WTC11 (cell line): Measurements from ENCODE around the gene ZSCAN23. TPM values are rescaled to one million over a fixed set of nuclear protein-coding genes. Genes with fewer than 3 reads are reported as not detected.

ENCODE experiments used
- ATAC-seq: fragments of 200-7000 bp; cut with Tn5 transposase; 2 replicates; pipeline ENCODE4 v1.10.0; 2021; ENCODE audit warnings: mild to moderate bottlenecking, moderate library complexity
- CTCF ChIA-PET: fragments of 300-600 bp; sonication (Branson Sonifier 250); formaldehyde crosslinking; loops from one replicate; lab custom pipeline; 2021; ENCODE audit warnings: antibody characterized with exemption; lab: Charles Lee
- POLR2A ChIA-PET: fragments of 350-600 bp; sonication (Branson Sonifier 250); formaldehyde crosslinking; loops from one replicate; lab custom pipeline; 2021; ENCODE audit warnings: antibody characterized with exemption; lab: Charles Lee
- DNase-seq: peaks from one replicate; pipeline ENCODE4 v3.0.0; 2021; ENCODE audit warnings: low spot score
- H3K27ac Mint-ChIP-seq: 2 replicates; pipeline ENCODE4 v1.8.0; 2021; ENCODE audit warnings: mixed read lengths
- H3K27me3 Mint-ChIP-seq: 2 replicates; pipeline ENCODE4 v1.8.0; 2021; ENCODE audit warnings: low read depth, mild to moderate bottlenecking, moderate library complexity, mixed read lengths
- H3K36me3 Mint-ChIP-seq: 2 replicates; pipeline ENCODE4 v1.8.0; 2021; ENCODE audit warnings: mixed read lengths
- H3K4me1 Mint-ChIP-seq: 2 replicates; pipeline ENCODE4 v1.8.0; 2022; ENCODE audit warnings: mixed read lengths
- H3K4me3 Mint-ChIP-seq: 2 replicates; pipeline ENCODE4 v1.8.0; 2021; ENCODE audit warnings: mild to moderate bottlenecking, moderate library complexity, mixed read lengths
- H3K9me3 Mint-ChIP-seq: 2 replicates; pipeline ENCODE4 v1.8.0; 2021; ENCODE audit warnings: mixed read lengths
- CREM ChIP-seq: sonication (generic); formaldehyde crosslinking; IDR thresholded peaks from 2 replicates; pipeline ENCODE4 v1.8.1; 2022; ENCODE audit warnings: mild to moderate bottlenecking, missing genetic modification reagents, moderate library complexity
- CTCF ChIP-seq: fragments of 200-600 bp; IDR thresholded peaks from 2 replicates; pipeline ENCODE4 v1.8.0; 2022; ENCODE audit warnings: antibody characterized with exemption
- ELF4 ChIP-seq: sonication (generic); formaldehyde crosslinking; IDR thresholded peaks from 2 replicates; pipeline ENCODE4 v1.8.1; 2022; ENCODE audit warnings: low read depth, mild to moderate bottlenecking, moderate library complexity, missing genetic modification reagents
- EMX1 ChIP-seq: fragments of 250-450 bp; sonication (Bioruptor Pico); IDR thresholded peaks from 2 replicates; pipeline ENCODE4 v1.8.0; 2021; ENCODE audit warnings: mild to moderate bottlenecking
- GABPB1 ChIP-seq: sonication (generic); formaldehyde crosslinking; IDR thresholded peaks from 2 replicates; pipeline ENCODE4 v1.8.1; 2023; ENCODE audit warnings: mild to moderate bottlenecking, missing genetic modification reagents
- PRDM15 ChIP-seq: sonication (generic); formaldehyde crosslinking; IDR thresholded peaks from 2 replicates; pipeline ENCODE4 v1.8.0; 2022; ENCODE audit warnings: missing genetic modification reagents
- TEAD1 ChIP-seq: sonication (generic); formaldehyde crosslinking; IDR thresholded peaks from 2 replicates; pipeline ENCODE4 v1.8.0; 2022; ENCODE audit warnings: mild to moderate bottlenecking, missing genetic modification reagents
- ZMAT4 ChIP-seq: fragments of 250-450 bp; sonication (Bioruptor Pico); IDR thresholded peaks from 2 replicates; pipeline ENCODE4 v1.9.0; 2021; ENCODE audit warnings: mild to moderate bottlenecking
- ZNF138 ChIP-seq: sonication (generic); formaldehyde crosslinking; conservative IDR thresholded peaks from 2 replicates; pipeline ENCODE4 v1.8.1; 2022; ENCODE audit warnings: mild to moderate bottlenecking, moderate library complexity, missing genetic modification reagents
- ZNF263 ChIP-seq: sonication (generic); formaldehyde crosslinking; IDR thresholded peaks from 2 replicates; pipeline ENCODE4 v1.8.1; 2022; ENCODE audit warnings: low read depth, mild to moderate bottlenecking, moderate library complexity, missing genetic modification reagents
- total RNA-seq: library from RNA; stranded (reverse); gene quantifications from 3 replicates; pipeline ENCODE4 v1.2.3, GENCODE V29; 2021
- TF ChIP-seq, protein P1 (sequence below): sonication (generic); formaldehyde crosslinking; IDR thresholded peaks from 2 replicates; pipeline ENCODE4 v1.8.1; 2022; ENCODE audit warnings: mild to moderate bottlenecking, missing genetic modification reagents, moderate library complexity, borderline replicate concordance
- TF ChIP-seq, protein P2 (sequence below): fragments of 250-450 bp; sonication (Bioruptor Pico); IDR thresholded peaks from 2 replicates; pipeline ENCODE4 v1.9.0; 2021; ENCODE audit warnings: mild to moderate bottlenecking
- TF ChIP-seq, protein P3 (sequence below): sonication (generic); formaldehyde crosslinking; IDR thresholded peaks from 2 replicates; pipeline ENCODE4 v1.8.1; 2023; ENCODE audit warnings: mild to moderate bottlenecking, missing genetic modification reagents, moderate library complexity
- TF ChIP-seq, protein P4 (sequence below): sonication (generic); formaldehyde crosslinking; IDR thresholded peaks from 2 replicates; pipeline ENCODE4 v1.8.0; 2023; ENCODE audit warnings: mild to moderate bottlenecking, missing genetic modification reagents
- TF ChIP-seq, protein P5 (sequence below): sonication (generic); formaldehyde crosslinking; IDR thresholded peaks from 2 replicates; pipeline ENCODE4 v1.8.0; 2022; ENCODE audit warnings: mild to moderate bottlenecking, missing genetic modification reagents

The ZSCAN23 gene
- total RNA-seq, 1 experiment from 2014 or later: 8.7 TPM

- Mint-ChIP-seq H3K27me3 (peaks cover 48% of the 10 kb centered on the region), H3K4me1 (peaks cover 15% of the 10 kb centered on the region), H3K9me3 (no peaks in the 10 kb centered on the region), H3K4me3 (peak overlapping the region; percentile 24; the same call in 1 of the 2 replicates), H3K36me3 (peaks cover 22% of the 10 kb centered on the region), H3K27ac (no peak overlapping the region)
- ATAC-seq (no peak), DNase-seq (no peak)
- POLR2A ChIA-PET: no interaction called here
- TF ChIP-seq CTCF (no peak), PRDM15 (no peak)
- TF ChIP-seq, protein P1, sequence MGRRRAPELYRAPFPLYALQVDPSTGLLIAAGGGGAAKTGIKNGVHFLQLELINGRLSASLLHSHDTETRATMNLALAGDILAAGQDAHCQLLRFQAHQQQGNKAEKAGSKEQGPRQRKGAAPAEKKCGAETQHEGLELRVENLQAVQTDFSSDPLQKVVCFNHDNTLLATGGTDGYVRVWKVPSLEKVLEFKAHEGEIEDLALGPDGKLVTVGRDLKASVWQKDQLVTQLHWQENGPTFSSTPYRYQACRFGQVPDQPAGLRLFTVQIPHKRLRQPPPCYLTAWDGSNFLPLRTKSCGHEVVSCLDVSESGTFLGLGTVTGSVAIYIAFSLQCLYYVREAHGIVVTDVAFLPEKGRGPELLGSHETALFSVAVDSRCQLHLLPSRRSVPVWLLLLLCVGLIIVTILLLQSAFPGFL (CRISPR knock-in tag): no peak
- CTCF ChIA-PET: no interaction called here
Observed at GRCh38 chr6:28401172-28401571, 42.1 kb downstream of the ZSCAN23 start.

DNA sequence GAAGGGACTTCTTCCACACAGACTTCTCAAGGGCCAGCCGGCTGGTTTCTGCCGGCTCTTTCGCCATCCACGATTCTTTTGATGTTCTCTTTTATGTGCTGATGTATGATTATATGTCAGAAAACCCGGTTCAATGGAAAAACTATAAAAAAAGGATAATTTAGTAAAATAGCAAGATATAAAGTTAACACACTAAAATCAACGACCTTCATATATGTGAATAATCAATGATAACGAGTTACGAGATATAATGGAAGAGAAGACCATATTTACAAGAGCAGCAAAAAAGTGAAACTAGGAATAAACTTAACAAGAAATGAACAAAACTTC is 43.2 kb downstream of the ZSCAN23 start:
- peaks cover 19% of the 10 kb centered on the region for H3K4me1 Mint-ChIP-seq
- TF ChIP-seq, protein P2, sequence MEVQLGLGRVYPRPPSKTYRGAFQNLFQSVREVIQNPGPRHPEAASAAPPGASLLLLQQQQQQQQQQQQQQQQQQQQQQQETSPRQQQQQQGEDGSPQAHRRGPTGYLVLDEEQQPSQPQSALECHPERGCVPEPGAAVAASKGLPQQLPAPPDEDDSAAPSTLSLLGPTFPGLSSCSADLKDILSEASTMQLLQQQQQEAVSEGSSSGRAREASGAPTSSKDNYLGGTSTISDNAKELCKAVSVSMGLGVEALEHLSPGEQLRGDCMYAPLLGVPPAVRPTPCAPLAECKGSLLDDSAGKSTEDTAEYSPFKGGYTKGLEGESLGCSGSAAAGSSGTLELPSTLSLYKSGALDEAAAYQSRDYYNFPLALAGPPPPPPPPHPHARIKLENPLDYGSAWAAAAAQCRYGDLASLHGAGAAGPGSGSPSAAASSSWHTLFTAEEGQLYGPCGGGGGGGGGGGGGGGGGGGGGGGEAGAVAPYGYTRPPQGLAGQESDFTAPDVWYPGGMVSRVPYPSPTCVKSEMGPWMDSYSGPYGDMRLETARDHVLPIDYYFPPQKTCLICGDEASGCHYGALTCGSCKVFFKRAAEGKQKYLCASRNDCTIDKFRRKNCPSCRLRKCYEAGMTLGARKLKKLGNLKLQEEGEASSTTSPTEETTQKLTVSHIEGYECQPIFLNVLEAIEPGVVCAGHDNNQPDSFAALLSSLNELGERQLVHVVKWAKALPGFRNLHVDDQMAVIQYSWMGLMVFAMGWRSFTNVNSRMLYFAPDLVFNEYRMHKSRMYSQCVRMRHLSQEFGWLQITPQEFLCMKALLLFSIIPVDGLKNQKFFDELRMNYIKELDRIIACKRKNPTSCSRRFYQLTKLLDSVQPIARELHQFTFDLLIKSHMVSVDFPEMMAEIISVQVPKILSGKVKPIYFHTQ (CRISPR knock-in tag): no peak
- TF ChIP-seq CREM (CRISPR knock-in tag): no peak
- no peak for TF ChIP-seq ZNF138 (CRISPR knock-in tag)
- TF ChIP-seq EMX1: no peak
- CTCF ChIA-PET: no interaction called here
- ATAC-seq (no peak), DNase-seq (no peak)
- peak overlapping the region; percentile 90 for H3K27ac Mint-ChIP-seq
- no peaks in the 10 kb centered on the region for H3K9me3 Mint-ChIP-seq
- peak overlapping the region; percentile 90 for H3K4me3 Mint-ChIP-seq
- peaks cover 41% of the 10 kb centered on the region for H3K27me3 Mint-ChIP-seq
- peaks cover 32% of the 10 kb centered on the region for H3K36me3 Mint-ChIP-seq
- POLR2A ChIA-PET: no interaction called here

DNA sequence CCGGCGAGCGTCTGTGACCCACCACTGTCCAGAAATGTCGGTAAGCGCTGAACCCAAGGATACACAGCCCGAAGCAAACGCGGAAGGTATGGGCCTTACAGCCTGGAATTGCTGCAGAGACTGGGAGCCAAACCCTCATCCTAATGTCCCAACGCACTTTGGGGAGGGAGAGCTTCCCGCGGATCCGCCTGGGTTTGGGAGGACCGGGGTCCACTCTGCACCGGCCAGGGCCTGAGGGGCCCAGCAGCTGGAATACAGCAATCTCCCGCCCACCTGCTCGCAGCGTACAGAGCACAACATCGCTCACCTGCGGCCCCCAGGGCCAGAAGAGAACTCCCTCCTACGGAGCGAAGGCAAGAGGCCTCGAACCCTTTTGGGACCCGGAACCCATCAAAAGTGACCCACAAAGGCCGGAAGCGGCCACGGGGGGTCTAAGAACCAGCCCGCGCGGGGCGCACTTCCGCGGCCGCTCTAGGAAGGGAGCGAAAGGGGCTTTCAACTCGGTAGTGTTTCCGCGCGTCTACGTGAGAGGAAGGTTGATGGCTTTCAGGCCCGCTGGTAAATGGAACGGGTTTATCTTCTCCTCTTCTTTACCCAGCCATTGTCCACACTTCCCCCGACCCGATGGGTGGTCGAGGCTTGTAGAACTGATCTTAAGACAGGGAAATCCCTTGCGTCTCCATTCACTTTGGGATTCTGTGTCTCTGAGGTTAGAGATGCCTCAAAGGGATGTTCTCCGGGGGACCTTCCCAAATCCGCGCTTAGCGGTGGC is 43.8 kb downstream of the ZSCAN23 start, which contains the start of gene ZSCAN12:
ZSCAN12 (minus strand) TSS at position 398 of the 772 bp plus-strand sequence. CDS start 1,342 bp downstream, outside the sequence.
- Mint-ChIP-seq H3K4me3 (peak within 1 kb of the TSS; percentile 90), H3K27me3 (peaks cover 41% of the 10 kb centered on the region), H3K4me1 (peaks cover 23% of the 10 kb centered on the region), H3K9me3 (no peaks in the 10 kb centered on the region), H3K36me3 (peaks cover 33% of the 10 kb centered on the region), H3K27ac (peak within 1 kb of the TSS; percentile 90)
- DNase-seq (peak; percentile 81), ATAC-seq (peak; percentile 76)
- ChIA-PET CTCF (interaction anchor here (1.1 to 1.7 kb wide), 4 partner anchors 14 to 143 kb away, joined by 4 to 15 read pairs (median 6); no protein-coding TSS in a partner anchor), POLR2A (interaction anchor here (1.0 to 1.3 kb wide), 3 partner anchors 16 to 181 kb away, joined by 3 to 8 read pairs (median 3); no protein-coding TSS in a partner anchor)
- TF ChIP-seq, protein P3, sequence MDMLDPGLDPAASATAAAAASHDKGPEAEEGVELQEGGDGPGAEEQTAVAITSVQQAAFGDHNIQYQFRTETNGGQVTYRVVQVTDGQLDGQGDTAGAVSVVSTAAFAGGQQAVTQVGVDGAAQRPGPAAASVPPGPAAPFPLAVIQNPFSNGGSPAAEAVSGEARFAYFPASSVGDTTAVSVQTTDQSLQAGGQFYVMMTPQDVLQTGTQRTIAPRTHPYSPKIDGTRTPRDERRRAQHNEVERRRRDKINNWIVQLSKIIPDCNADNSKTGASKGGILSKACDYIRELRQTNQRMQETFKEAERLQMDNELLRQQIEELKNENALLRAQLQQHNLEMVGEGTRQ (CRISPR knock-in tag): no peak
- TF ChIP-seq CREM (CRISPR knock-in tag) (peak; percentile 75; the same call in 1 of the 2 replicates), ZNF263 (CRISPR knock-in tag) (no peak), ZMAT4 (CRISPR knock-in tag) (no peak), GABPB1 (CRISPR knock-in tag) (peak; percentile 87), ELF4 (no peak), TEAD1 (CRISPR knock-in tag) (peak; percentile 75)
- TF ChIP-seq, protein P4, sequence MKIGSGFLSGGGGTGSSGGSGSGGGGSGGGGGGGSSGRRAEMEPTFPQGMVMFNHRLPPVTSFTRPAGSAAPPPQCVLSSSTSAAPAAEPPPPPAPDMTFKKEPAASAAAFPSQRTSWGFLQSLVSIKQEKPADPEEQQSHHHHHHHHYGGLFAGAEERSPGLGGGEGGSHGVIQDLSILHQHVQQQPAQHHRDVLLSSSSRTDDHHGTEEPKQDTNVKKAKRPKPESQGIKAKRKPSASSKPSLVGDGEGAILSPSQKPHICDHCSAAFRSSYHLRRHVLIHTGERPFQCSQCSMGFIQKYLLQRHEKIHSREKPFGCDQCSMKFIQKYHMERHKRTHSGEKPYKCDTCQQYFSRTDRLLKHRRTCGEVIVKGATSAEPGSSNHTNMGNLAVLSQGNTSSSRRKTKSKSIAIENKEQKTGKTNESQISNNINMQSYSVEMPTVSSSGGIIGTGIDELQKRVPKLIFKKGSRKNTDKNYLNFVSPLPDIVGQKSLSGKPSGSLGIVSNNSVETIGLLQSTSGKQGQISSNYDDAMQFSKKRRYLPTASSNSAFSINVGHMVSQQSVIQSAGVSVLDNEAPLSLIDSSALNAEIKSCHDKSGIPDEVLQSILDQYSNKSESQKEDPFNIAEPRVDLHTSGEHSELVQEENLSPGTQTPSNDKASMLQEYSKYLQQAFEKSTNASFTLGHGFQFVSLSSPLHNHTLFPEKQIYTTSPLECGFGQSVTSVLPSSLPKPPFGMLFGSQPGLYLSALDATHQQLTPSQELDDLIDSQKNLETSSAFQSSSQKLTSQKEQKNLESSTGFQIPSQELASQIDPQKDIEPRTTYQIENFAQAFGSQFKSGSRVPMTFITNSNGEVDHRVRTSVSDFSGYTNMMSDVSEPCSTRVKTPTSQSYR: 0 out of 2 replicates have a peak, but pooled peaks have one; percentile 65
- TF ChIP-seq, protein P5, sequence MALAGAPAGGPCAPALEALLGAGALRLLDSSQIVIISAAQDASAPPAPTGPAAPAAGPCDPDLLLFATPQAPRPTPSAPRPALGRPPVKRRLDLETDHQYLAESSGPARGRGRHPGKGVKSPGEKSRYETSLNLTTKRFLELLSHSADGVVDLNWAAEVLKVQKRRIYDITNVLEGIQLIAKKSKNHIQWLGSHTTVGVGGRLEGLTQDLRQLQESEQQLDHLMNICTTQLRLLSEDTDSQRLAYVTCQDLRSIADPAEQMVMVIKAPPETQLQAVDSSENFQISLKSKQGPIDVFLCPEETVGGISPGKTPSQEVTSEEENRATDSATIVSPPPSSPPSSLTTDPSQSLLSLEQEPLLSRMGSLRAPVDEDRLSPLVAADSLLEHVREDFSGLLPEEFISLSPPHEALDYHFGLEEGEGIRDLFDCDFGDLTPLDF (CRISPR knock-in tag): no peak
